Ishikawa (cell line): ENCODE results near the gene SH3BP4.

Source experiments
- CEBPB ChIP-seq: IDR thresholded peaks from 2 replicates; pipeline ENCODE4 v1.6.1; 2012
- CREB1 ChIP-seq: IDR thresholded peaks from 2 replicates; pipeline ENCODE4 v1.6.1; 2012; ENCODE audit warnings: low read depth
- EGR1 ChIP-seq: IDR thresholded peaks from 2 replicates; pipeline ENCODE4 v1.6.1; 2012
- EP300 ChIP-seq: IDR thresholded peaks from 2 replicates; pipeline ENCODE4 v1.6.1; 2012; ENCODE audit warnings: borderline replicate concordance
- FOXM1 ChIP-seq: IDR thresholded peaks from 2 replicates; pipeline ENCODE4 v1.6.1; 2012; ENCODE audit warnings: low read depth, borderline replicate concordance
- MAX ChIP-seq: IDR thresholded peaks from 2 replicates; pipeline ENCODE4 v1.6.1; 2012
- NFIC ChIP-seq: IDR thresholded peaks from 2 replicates; pipeline ENCODE4 v1.6.1; 2012
- RAD21 ChIP-seq: IDR thresholded peaks from 2 replicates; pipeline ENCODE4 v1.6.1; 2012; ENCODE audit warnings: low read depth
- REST ChIP-seq: IDR thresholded peaks from 2 replicates; pipeline ENCODE4 v1.6.1; 2012; ENCODE audit warnings: low read depth, mild to moderate bottlenecking
- TAF1 ChIP-seq: IDR thresholded peaks from 2 replicates; pipeline ENCODE4 v1.6.1; 2012; ENCODE audit warnings: low read depth, mild to moderate bottlenecking
- TCF12 ChIP-seq: IDR thresholded peaks from 2 replicates; pipeline ENCODE4 v1.6.1; 2012; ENCODE audit warnings: low read depth
- TEAD4 ChIP-seq: IDR thresholded peaks from 2 replicates; pipeline ENCODE4 v1.6.1; 2012
- USF1 ChIP-seq: IDR thresholded peaks from 2 replicates; pipeline ENCODE4 v1.6.1; 2012
- YY1 ChIP-seq: IDR thresholded peaks from 2 replicates; pipeline ENCODE4 v1.6.1; 2012; ENCODE audit warnings: low read depth
- ZBTB7A ChIP-seq: IDR thresholded peaks from 2 replicates; pipeline ENCODE4 v1.6.1; 2012; ENCODE audit warnings: low read depth

SH3BP4 gene

GRCh38 chr2:235068701-235069100 lies 116.9 kb downstream of the SH3BP4 start:
- TF ChIP-seq YY1 (no peak), RAD21 (no peak), EGR1 (no peak), CEBPB (no peak), CREB1 (no peak), REST (no peak), MAX (no peak), NFIC (no peak), EP300 (no peak), TCF12 (no peak), FOXM1 (no peak), USF1 (no peak), ZBTB7A (no peak), TAF1 (no peak)

DNA sequence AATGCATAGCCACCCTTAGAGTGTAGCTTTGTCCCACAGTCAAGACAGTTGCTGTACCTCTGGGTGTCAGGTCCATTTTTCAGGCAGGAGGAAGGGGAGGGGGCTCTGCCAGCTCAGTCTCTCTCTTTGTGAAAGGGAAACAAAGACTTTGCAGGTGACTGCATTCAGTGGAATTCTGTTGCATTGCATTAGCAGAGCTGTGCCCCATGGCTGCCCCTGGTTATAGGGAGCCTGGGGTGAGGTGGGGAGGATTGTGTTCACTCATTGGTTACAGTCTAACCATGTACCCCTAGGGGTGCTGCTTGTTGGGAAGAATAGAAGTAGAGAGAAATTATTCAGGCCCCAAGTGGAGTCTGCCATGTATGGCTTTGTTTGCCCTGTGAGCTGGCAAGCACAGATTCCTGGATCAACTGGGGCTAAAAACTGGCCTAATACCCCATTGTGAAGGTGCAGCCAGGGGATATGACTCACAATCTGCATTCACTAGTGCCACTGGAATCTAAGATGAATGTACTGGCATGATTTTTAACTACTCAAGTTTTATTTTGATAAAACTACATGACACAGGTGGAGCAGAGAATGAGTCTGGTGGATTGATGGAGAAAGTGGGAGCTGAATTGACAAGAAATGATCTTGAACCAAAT lies 118.4 kb downstream of the SH3BP4 start:
- no peak for TF ChIP-seq TAF1
- 0 out of 2 replicates have a peak, but pooled peaks have one; percentile 16 for TF ChIP-seq YY1
- TF ChIP-seq FOXM1, result peak; percentile 76; the same call in 1 of the 2 replicates
- peak; percentile 40; the same call in 1 of the 2 replicates for TF ChIP-seq TEAD4
- TF ChIP-seq RAD21, result peak; percentile 7; the same call in 1 of the 2 replicates
- TF ChIP-seq REST, result no peak
- TF ChIP-seq NFIC, result peak; percentile 69
- peak; percentile 91 for TF ChIP-seq EP300
- TF ChIP-seq MAX, result 0 out of 2 replicates have a peak, but pooled peaks have one; percentile 15
- TF ChIP-seq EGR1, result no peak
- TF ChIP-seq TCF12, result peak; percentile 87

GRCh38 chr2:235073868-235074413 lies 122.1 kb downstream of the SH3BP4 start:
- TF ChIP-seq TEAD4 (no peak), TAF1 (no peak), TCF12 (no peak), NFIC (no peak), EGR1 (no peak), FOXM1 (no peak), REST (no peak)

DNA sequence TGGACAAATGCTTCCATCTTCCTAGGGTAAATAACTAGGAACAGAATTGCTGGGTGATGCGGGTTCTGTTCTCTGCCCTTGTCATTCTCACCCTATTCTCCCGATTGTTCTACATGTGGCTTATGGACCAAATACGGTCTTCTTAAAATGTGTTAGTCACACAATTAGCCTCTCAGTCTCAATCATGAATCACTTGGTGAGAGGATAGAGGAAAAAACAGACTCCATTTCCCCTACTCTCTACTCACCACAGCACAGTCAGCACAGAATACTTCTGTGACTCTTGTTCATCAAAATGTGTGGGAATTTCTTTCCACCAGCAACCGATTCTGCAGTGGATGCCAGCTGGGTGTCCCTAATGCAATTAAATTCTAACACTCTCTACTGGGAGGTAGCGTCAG lies 125.2 kb downstream of the SH3BP4 start:
- TF ChIP-seq REST (no peak), TAF1 (no peak), TCF12 (no peak), RAD21 (no peak), EP300 (no peak), MAX (no peak), USF1 (no peak), FOXM1 (no peak), CREB1 (no peak), TEAD4 (no peak), NFIC (no peak), YY1 (no peak)
